Osteoblast (primary cell): Measurements from ENCODE around the gene PTPRC. TPM values are rescaled to one million over a fixed set of nuclear protein-coding genes. Genes with fewer than 3 reads are reported as not detected.

ENCODE experiments used
- DNase-seq: peaks from one replicate; pipeline ENCODE4 v3.0.0; 2011; ENCODE audit warnings: low spot score, mixed read lengths; ENCODE audit not compliant: insufficient read length; ENCODE audit errors: missing footprints
- H2AFZ ChIP-seq: 2 replicates; pipeline ENCODE4 v1.6.0; 2011; ENCODE audit warnings: mild to moderate bottlenecking, low read length
- H3K27ac ChIP-seq: 2 replicates; pipeline ENCODE4 v1.5.1; 2011; ENCODE audit warnings: mild to moderate bottlenecking, low read depth, low read length, moderate library complexity
- H3K27me3 ChIP-seq: 2 replicates; pipeline ENCODE4 v1.6.0; 2012; ENCODE audit warnings: mild to moderate bottlenecking, control low read depth, inconsistent platforms, low read length, moderate library complexity; ENCODE audit not compliant: insufficient read depth
- H3K36me3 ChIP-seq: 2 replicates; pipeline ENCODE4 v1.5.1; 2011; ENCODE audit warnings: mild to moderate bottlenecking, low read length, control low read depth, moderate library complexity; ENCODE audit not compliant: insufficient read depth
- H3K4me1 ChIP-seq: 2 replicates; pipeline ENCODE4 v1.5.1; 2011; ENCODE audit warnings: mild to moderate bottlenecking, low read length, control low read depth, moderate library complexity; ENCODE audit not compliant: insufficient read depth
- H3K4me2 ChIP-seq: 2 replicates; pipeline ENCODE4 v1.6.0; 2011; ENCODE audit warnings: mild to moderate bottlenecking, low read length; ENCODE audit not compliant: insufficient read depth
- H3K4me3 ChIP-seq: fragments of 200-600 bp; sonication (generic); 3 replicates; pipeline ENCODE4 v1.5.1; 2012; ENCODE audit warnings: mild to moderate bottlenecking, low read length, inconsistent platforms; ENCODE audit not compliant: insufficient read depth
- H3K79me2 ChIP-seq: 2 replicates; pipeline ENCODE4 v1.6.0; 2012; ENCODE audit warnings: mild to moderate bottlenecking, low read length, control low read depth, inconsistent platforms; ENCODE audit not compliant: insufficient read depth
- H3K9me3 ChIP-seq: 2 replicates; pipeline ENCODE4 v1.5.1; 2011; ENCODE audit warnings: low read depth, low read length, control low read depth
- H4K20me1 ChIP-seq: 2 replicates; pipeline ENCODE4 v1.6.0; 2012; ENCODE audit warnings: mild to moderate bottlenecking, low read length, control low read depth; ENCODE audit not compliant: insufficient read depth
- total RNA-seq: library from RNA; depleted of rRNA; stranded (reverse); fragments of >200 nt; gene quantifications from 2 replicates; pipeline ENCODE4 v1.2.3, GENCODE V29; 2012
- TF ChIP-seq, protein P1 (sequence below): IDR thresholded peaks from 2 replicates; pipeline ENCODE4 v1.5.1; 2011; ENCODE audit warnings: mild to moderate bottlenecking, low read depth, low read length, moderate library complexity; ENCODE audit errors: extremely low read depth

PTPRC gene
- total RNA-seq, 1 donor: 1.1 TPM

DNA sequence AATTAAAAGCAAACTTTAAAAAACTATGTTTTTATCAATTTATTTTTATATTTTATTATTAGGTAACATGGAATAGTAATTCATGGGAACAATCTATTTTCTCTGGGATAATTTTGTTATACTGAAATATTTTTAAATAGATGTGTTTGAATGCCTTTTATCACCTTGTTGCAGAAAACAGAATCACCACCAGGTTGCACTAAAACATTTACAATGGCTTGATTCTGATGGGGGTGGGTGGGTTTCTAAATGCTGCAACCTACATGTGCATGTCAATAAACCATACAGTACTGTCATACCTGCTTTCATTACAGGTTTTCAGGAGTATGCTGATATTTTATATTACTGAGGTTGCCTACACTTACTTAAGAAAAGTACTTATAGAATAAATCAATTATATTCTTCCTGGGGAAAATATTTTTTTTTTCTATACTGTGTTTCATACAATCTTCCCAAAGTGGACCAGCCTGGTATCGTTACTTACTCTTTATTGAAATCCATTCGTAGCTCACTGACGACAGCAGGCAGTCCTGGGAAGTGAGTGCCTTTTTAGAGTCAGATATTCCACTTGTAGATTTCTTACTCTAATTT, 132.8 kb downstream of the PTPRC start:
- no peaks in the 10 kb centered on the region for H3K36me3 ChIP-seq
- H3K4me1 ChIP-seq: peaks cover 13% of the 10 kb centered on the region
- no peaks in the 10 kb centered on the region for H4K20me1 ChIP-seq
- H3K4me2 ChIP-seq: no peak overlapping the region
- no peaks in the 10 kb centered on the region for H3K9me3 ChIP-seq
- no peak overlapping the region for H3K4me3 ChIP-seq
- H3K27ac ChIP-seq: no peak overlapping the region
- H3K27me3 ChIP-seq: no peaks in the 10 kb centered on the region
- H2AFZ ChIP-seq: no peak overlapping the region
- H3K79me2 ChIP-seq: no peaks in the 10 kb centered on the region
- TF ChIP-seq, protein P1, sequence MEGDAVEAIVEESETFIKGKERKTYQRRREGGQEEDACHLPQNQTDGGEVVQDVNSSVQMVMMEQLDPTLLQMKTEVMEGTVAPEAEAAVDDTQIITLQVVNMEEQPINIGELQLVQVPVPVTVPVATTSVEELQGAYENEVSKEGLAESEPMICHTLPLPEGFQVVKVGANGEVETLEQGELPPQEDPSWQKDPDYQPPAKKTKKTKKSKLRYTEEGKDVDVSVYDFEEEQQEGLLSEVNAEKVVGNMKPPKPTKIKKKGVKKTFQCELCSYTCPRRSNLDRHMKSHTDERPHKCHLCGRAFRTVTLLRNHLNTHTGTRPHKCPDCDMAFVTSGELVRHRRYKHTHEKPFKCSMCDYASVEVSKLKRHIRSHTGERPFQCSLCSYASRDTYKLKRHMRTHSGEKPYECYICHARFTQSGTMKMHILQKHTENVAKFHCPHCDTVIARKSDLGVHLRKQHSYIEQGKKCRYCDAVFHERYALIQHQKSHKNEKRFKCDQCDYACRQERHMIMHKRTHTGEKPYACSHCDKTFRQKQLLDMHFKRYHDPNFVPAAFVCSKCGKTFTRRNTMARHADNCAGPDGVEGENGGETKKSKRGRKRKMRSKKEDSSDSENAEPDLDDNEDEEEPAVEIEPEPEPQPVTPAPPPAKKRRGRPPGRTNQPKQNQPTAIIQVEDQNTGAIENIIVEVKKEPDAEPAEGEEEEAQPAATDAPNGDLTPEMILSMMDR: peak; percentile 60
- DNase-seq: no peak

DNA sequence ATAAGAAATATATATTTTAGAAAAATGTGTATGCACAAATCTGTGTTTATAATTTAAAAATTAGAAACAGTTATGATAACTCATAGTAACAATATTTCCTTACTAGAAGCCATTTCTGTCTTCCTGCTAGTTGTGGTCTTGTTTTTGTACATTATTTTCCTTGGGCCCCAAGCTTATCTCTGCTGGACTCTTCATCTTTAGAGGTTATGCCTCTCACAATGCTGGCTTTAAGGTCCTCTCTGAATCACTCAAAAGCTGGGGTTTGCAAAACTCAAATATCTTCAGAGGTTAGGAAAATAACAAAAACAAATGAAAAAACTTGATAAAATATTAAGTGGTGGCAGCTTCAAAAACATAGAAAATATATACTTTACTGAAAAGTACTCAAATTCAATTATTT, 133.8 kb downstream of the PTPRC start:
- Histone ChIP-seq H3K4me2 (no peak overlapping the region), H3K4me1 (peaks cover 23% of the 10 kb centered on the region), H3K79me2 (no peaks in the 10 kb centered on the region), H3K27me3 (no peaks in the 10 kb centered on the region), H3K36me3 (no peaks in the 10 kb centered on the region), H2AFZ (no peak overlapping the region), H3K9me3 (no peaks in the 10 kb centered on the region), H3K27ac (no peak overlapping the region), H3K4me3 (no peak overlapping the region), H4K20me1 (no peaks in the 10 kb centered on the region)
- no peak for DNase-seq
- TF ChIP-seq, protein P1: no peak

DNA sequence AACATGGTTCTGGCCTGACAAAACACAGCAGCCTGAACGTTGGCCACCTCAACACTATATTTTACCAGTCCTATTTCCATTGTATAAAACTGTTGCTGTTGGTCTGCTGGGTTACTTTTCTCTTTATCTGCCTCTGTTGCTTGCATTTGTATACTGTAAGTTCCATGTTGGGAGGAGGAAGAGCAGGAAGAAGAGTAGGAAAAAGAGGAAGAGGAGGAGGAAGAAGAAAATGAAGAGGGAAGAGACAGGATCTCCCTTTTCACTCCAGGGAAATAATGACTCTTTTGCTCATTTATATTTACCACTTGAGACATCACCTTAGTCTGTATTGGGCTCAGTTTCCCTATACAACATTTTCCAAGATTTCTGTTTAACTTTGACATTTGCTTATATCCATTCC, 134.2 kb downstream of the PTPRC start:
- Histone ChIP-seq H3K4me1 (peaks cover 27% of the 10 kb centered on the region), H3K79me2 (no peaks in the 10 kb centered on the region), H3K4me3 (no peak overlapping the region), H3K27me3 (no peaks in the 10 kb centered on the region), H3K4me2 (no peak overlapping the region), H4K20me1 (no peaks in the 10 kb centered on the region), H3K9me3 (no peaks in the 10 kb centered on the region), H2AFZ (no peak overlapping the region), H3K36me3 (no peaks in the 10 kb centered on the region), H3K27ac (no peak overlapping the region)
- no peak for DNase-seq
- TF ChIP-seq, protein P1: no peak

DNA sequence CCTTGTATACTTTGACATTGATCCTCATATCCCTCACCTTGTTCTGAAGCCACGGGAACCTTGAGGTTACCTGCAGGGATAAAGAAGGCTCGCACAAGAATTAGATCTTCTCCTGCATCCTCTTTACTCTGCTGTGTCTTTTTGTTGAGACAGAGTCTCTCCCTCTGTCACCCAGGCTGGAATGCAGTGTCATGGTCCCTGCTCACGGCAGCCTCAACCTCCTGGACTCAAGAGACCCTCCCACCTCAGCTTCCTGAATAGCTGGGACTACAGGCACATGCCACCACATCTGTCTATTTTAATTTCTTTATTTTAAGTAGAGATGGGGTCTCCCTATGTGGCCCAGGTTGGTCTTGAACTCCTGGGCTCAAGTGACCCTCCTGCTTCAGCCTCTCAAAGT, 134.7 kb downstream of the PTPRC start:
- Histone ChIP-seq H3K4me2 (no peak overlapping the region), H3K9me3 (no peaks in the 10 kb centered on the region), H4K20me1 (no peaks in the 10 kb centered on the region), H3K4me3 (no peak overlapping the region), H3K4me1 (peaks cover 30% of the 10 kb centered on the region), H3K79me2 (no peaks in the 10 kb centered on the region), H3K27me3 (no peaks in the 10 kb centered on the region), H2AFZ (no peak overlapping the region), H3K27ac (no peak overlapping the region), H3K36me3 (no peaks in the 10 kb centered on the region)
- TF ChIP-seq, protein P1: no peak
- DNase-seq: no peak
